ENCODE results near the gene KAT6B. TPM values are rescaled to one million over a fixed set of nuclear protein-coding genes. Genes with fewer than 3 reads are reported as not detected.
"Not testable (repeated sequence)": the region's sequence is repeated elsewhere in the genome, so short reads cannot be mapped to it uniquely, and the experiment has no call there.

KAT6B gene
- total and polyA plus RNA-seq, 2 donors (not counting 1 experiment from before 2014, with no cell fraction given): 8.6 to 111 TPM

DNA sequence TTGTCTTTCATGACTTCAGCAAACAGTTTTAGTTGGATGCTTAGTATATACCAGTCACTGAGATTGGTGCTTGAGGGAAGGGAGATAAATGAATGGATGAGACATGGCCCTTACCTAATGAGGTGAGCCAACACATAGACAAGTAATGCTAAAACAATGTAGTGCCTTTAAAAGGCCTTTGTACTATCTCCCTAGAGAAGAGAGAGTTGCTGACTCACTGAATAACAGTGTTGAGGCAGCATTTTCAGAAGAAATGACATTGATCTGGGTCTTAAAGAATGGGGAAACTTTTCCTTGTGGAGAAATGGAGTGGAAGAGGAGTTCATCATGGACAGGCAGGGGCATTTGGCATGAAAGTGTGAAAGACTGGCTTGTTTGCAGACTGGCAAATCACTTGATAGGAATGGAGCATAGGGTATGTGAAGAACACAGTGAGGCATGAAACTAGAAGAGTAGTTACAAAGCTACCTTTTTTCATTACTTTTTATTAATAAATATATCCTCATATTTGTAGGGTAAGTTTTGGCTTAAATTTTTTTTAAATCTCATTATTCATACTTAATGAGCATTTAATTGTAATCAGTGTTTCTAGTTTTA, 91.2 kb downstream of the KAT6B start:
- H3K4me1 Mint-ChIP-seq: peaks cover 24% of the 10 kb centered on the region
- H3K9me3 ChIP-seq (ENCODE audit: control extremely low read depth in 1 of 3, control insufficient read depth in 2 of 3, insufficient read depth in 1 of 3, low read length in 2 of 3): peaks cover 0 to 15% (median 11%) of the 10 kb centered on the region in 3 donors
- H3K36me3 ChIP-seq (replicated peaks in 1 of 2; ENCODE audit: control extremely low read depth in 1 of 2, control insufficient read depth in 1 of 2, extremely low read depth in 1 of 2, insufficient read depth in 2 of 2, low read length in 1 of 2): no peaks in the 10 kb centered on the region
- H3K27ac Mint-ChIP-seq: no peak overlapping the region
- no peak overlapping the region for H3K4me2 ChIP-seq (replicated peaks; ENCODE audit: low read depth, low read length, poor library complexity, severe bottlenecking)
- H3K4me1 ChIP-seq (ENCODE audit: control insufficient read depth in 2 of 2, insufficient read depth in 2 of 2, low read length in 2 of 2): peaks cover 0 to 9% of the 10 kb centered on the region in 2 donors
- no peak overlapping the region for H3K4me3 Mint-ChIP-seq
- H2AFZ ChIP-seq (ENCODE audit: insufficient read depth, low read depth, low read length, poor library complexity, severe bottlenecking): no peak overlapping the region
- DNase-seq (no peak), ATAC-seq (ENCODE audit: low read depth) (no peak)
- H3K4me3 ChIP-seq (ENCODE audit: control extremely low read depth in 1 of 5, extremely low read depth in 1 of 5, insufficient read depth in 1 of 5, low read depth in 2 of 5, low read length in 4 of 5): no peak overlapping the region
- peaks cover 77% of the 10 kb centered on the region for H3K79me2 ChIP-seq (ENCODE audit: control insufficient read depth, insufficient read depth, low read length)
- H3K27me3 ChIP-seq (replicated peaks in 1 of 4; ENCODE audit: control extremely low read depth in 1 of 4, control insufficient read depth in 3 of 4, insufficient read depth in 4 of 4, low read length in 3 of 4): no peaks in the 10 kb centered on the region
- intact Hi-C loops (cut with micrococcal nuclease): no loop called here
- no peak overlapping the region for H3K9ac ChIP-seq (ENCODE audit: low read length)
- TF ChIP-seq, protein P1, sequence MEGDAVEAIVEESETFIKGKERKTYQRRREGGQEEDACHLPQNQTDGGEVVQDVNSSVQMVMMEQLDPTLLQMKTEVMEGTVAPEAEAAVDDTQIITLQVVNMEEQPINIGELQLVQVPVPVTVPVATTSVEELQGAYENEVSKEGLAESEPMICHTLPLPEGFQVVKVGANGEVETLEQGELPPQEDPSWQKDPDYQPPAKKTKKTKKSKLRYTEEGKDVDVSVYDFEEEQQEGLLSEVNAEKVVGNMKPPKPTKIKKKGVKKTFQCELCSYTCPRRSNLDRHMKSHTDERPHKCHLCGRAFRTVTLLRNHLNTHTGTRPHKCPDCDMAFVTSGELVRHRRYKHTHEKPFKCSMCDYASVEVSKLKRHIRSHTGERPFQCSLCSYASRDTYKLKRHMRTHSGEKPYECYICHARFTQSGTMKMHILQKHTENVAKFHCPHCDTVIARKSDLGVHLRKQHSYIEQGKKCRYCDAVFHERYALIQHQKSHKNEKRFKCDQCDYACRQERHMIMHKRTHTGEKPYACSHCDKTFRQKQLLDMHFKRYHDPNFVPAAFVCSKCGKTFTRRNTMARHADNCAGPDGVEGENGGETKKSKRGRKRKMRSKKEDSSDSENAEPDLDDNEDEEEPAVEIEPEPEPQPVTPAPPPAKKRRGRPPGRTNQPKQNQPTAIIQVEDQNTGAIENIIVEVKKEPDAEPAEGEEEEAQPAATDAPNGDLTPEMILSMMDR (IDR thresholded peaks at IDR 0.05): no peak
- no peak for TF ChIP-seq EZH2 (IDR thresholded peaks at IDR 0.05; ENCODE audit: borderline replicate concordance, insufficient read depth, low read depth, low read length, poor library complexity, severe bottlenecking)
- H4K20me1 ChIP-seq (ENCODE audit: control insufficient read depth, insufficient read depth, low read length, poor library complexity, severe bottlenecking): peaks cover 27% of the 10 kb centered on the region
- ChIA-PET CTCF (no interaction called here), POLR2A (no interaction called here)
- no peaks in the 10 kb centered on the region for H3K27me3 Mint-ChIP-seq
- H3K27ac ChIP-seq (ENCODE audit: low read length in 2 of 2): no peak overlapping the region
- H3K9me3 Mint-ChIP-seq (ENCODE audit: insufficient read depth): no peaks in the 10 kb centered on the region

DNA sequence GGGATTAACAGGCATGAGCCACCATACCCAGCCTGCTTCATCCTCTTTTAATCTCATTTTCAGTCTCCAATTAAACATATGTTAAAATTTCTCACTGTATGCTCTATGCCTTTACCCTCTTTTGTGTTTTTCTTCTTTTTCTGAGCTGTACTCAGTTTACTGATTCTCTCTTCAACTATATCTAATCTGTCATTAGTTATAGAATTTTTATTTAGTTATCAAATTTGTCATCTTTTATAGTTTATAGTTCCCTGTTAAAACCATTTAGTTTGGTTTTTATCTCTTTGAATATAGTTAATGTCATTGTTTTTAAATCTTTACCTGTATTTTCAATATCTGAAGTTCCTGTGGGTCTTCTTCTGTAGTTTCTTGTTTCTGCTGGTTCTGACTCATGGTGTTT, 93.3 kb downstream of the KAT6B start:
- no peak overlapping the region for H3K4me3 Mint-ChIP-seq
- intact Hi-C loops (cut with micrococcal nuclease): no loop called here
- ATAC-seq (ENCODE audit: low read depth): no peak

DNA sequence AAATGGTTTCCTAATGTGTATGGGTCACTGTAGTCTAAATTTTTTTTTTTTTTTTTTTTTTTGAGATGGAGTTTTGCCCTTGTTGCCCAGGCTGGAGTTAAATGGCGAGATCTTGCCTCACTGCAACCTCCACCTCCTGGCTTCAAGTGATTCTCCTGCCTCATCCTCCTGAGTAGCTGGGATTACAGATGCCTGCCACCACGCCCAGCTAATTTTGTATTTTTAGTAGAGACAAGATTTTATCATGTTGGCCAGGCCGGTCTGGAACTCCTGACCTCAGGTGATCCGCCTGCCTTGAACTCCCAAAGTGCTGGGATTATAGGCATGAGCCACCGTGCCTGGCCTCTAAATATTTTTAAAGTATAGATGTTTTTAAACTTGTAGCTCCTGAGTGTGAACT, 94.7 kb downstream of the KAT6B start:
- H3K4me3 ChIP-seq (ENCODE audit: control extremely low read depth in 1 of 5, extremely low read depth in 1 of 5, insufficient read depth in 1 of 5, low read depth in 2 of 5, low read length in 4 of 5); H3K27ac Mint-ChIP-seq; H3K36me3 ChIP-seq (replicated peaks in 1 of 2; ENCODE audit: control extremely low read depth in 1 of 2, control insufficient read depth in 1 of 2, extremely low read depth in 1 of 2, insufficient read depth in 2 of 2, low read length in 1 of 2); H3K27me3 ChIP-seq (replicated peaks in 1 of 4; ENCODE audit: control extremely low read depth in 1 of 4, control insufficient read depth in 3 of 4, insufficient read depth in 4 of 4, low read length in 3 of 4); H3K4me1 ChIP-seq (ENCODE audit: control insufficient read depth in 2 of 2, insufficient read depth in 2 of 2, low read length in 2 of 2); H3K27me3 Mint-ChIP-seq; H3K27ac ChIP-seq (ENCODE audit: low read length in 2 of 2); intact Hi-C loops (cut with micrococcal nuclease); H2AFZ ChIP-seq (ENCODE audit: insufficient read depth, low read depth, low read length, poor library complexity, severe bottlenecking); DNase-seq; ATAC-seq (ENCODE audit: low read depth); POLR2A ChIA-PET; H3K9ac ChIP-seq (ENCODE audit: low read length); H3K4me2 ChIP-seq (replicated peaks; ENCODE audit: low read depth, low read length, poor library complexity, severe bottlenecking); H3K9me3 Mint-ChIP-seq (ENCODE audit: insufficient read depth); H3K4me3 Mint-ChIP-seq: not testable (repeated sequence)
- peaks cover 27% of the 10 kb centered on the region for H3K4me1 Mint-ChIP-seq
- Histone ChIP-seq H4K20me1 (ENCODE audit: control insufficient read depth, insufficient read depth, low read length, poor library complexity, severe bottlenecking) (peaks cover 23% of the 10 kb centered on the region), H3K79me2 (ENCODE audit: control insufficient read depth, insufficient read depth, low read length) (peaks cover 72% of the 10 kb centered on the region), H3K9me3 (ENCODE audit: control extremely low read depth in 1 of 3, control insufficient read depth in 2 of 3, insufficient read depth in 1 of 3, low read length in 2 of 3) (peaks cover 0 to 15% (median 11%) of the 10 kb centered on the region in 3 donors)
- CTCF ChIA-PET: interaction anchor here (1.5 kb wide), 1 partner anchor 13 kb away, joined by 3 read pairs; no protein-coding TSS in a partner anchor
- WGBS (ENCODE audit: insufficient coverage): 100% methylated on average over 3 of the region's 5 CpGs

More for the DNA sequence above, 93.3 kb downstream of the KAT6B start:
- TF ChIP-seq EZH2 (IDR thresholded peaks at IDR 0.05; ENCODE audit: borderline replicate concordance, insufficient read depth, low read depth, low read length, poor library complexity, severe bottlenecking): no peak
- TF ChIP-seq, protein P1 (IDR thresholded peaks at IDR 0.05): no peak
- Histone ChIP-seq H3K4me2 (replicated peaks; ENCODE audit: low read depth, low read length, poor library complexity, severe bottlenecking) (no peak overlapping the region), H4K20me1 (ENCODE audit: control insufficient read depth, insufficient read depth, low read length, poor library complexity, severe bottlenecking) (peaks cover 23% of the 10 kb centered on the region), H3K4me1 (ENCODE audit: control insufficient read depth in 2 of 2, insufficient read depth in 2 of 2, low read length in 2 of 2) (no peaks in the 10 kb centered on the region), H3K27ac (ENCODE audit: low read length in 2 of 2) (no peak overlapping the region), H3K36me3 (replicated peaks in 1 of 2; ENCODE audit: control extremely low read depth in 1 of 2, control insufficient read depth in 1 of 2, extremely low read depth in 1 of 2, insufficient read depth in 2 of 2, low read length in 1 of 2) (no peaks in the 10 kb centered on the region), H3K79me2 (ENCODE audit: control insufficient read depth, insufficient read depth, low read length) (peaks cover 78% of the 10 kb centered on the region), H2AFZ (ENCODE audit: insufficient read depth, low read depth, low read length, poor library complexity, severe bottlenecking) (no peak overlapping the region), H3K4me3 (ENCODE audit: control extremely low read depth in 1 of 5, extremely low read depth in 1 of 5, insufficient read depth in 1 of 5, low read depth in 2 of 5, low read length in 4 of 5) (no peak overlapping the region), H3K27me3 (replicated peaks in 1 of 4; ENCODE audit: control extremely low read depth in 1 of 4, control insufficient read depth in 3 of 4, insufficient read depth in 4 of 4, low read length in 3 of 4) (no peaks in the 10 kb centered on the region), H3K9me3 (ENCODE audit: control extremely low read depth in 1 of 3, control insufficient read depth in 2 of 3, insufficient read depth in 1 of 3, low read length in 2 of 3) (peaks cover 0 to 15% (median 11%) of the 10 kb centered on the region in 3 donors), H3K9ac (ENCODE audit: low read length) (no peak overlapping the region)
- Mint-ChIP-seq H3K9me3 (ENCODE audit: insufficient read depth) (no peaks in the 10 kb centered on the region), H3K27me3 (no peaks in the 10 kb centered on the region), H3K27ac (no peak overlapping the region), H3K4me1 (peaks cover 29% of the 10 kb centered on the region)
- DNase-seq: no peak
- ChIA-PET CTCF (no interaction called here), POLR2A (no interaction called here)
